GM18873 (cell line): ENCODE data around the gene IGFBP3.
"Not testable (repeated sequence)": the region's sequence is repeated elsewhere in the genome, so short reads cannot be mapped to it uniquely, and the experiment has no call there.

ENCODE experiments used
- ATAC-seq: cut with Tn5 transposase; IDR thresholded peaks from one replicate; pipeline ENCODE4 v1.9.1; 2021; ENCODE audit warnings: mild to moderate bottlenecking, moderate library complexity, moderate number of reproducible peaks; ENCODE audit not compliant: unreplicated experiment, low FRiP score

The IGFBP3 gene

GRCh38 chr7:45920502-45921380 is at the start of gene IGFBP3:
Gene IGFBP3 (minus strand): TSS chr7:45921272. CDS start chr7:45921140, 132 bp downstream.
- ATAC-seq = no peak

DNA sequence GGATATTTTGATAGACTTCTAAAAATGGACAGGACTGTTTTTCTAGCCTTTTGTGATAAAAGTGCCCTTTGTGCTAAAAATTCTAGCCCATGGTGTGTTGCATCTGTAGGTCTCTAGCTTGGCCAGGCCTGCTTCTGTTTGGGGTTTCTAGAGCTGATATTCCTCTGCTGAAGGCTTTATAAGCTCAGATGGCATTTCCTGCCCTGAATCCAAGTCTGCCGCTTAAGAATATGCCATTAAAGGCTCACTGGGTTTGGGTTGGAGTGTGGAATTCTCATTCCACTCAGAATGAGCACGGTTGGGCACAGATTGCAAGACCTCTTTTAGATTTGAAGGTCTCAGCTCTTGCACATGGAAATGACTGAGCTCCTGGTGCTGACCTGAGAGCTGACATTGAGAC is 49.4 kb upstream of the IGFBP3 start:
- ATAC-seq = no peak

- no peak for ATAC-seq
Measured at GRCh38 chr7:45969940-45970339, 48.9 kb upstream of the IGFBP3 start.

- no peak for ATAC-seq
Measured at GRCh38 chr7:45968856-45969541, 47.9 kb upstream of the IGFBP3 start.

GRCh38 chr7:45968312-45968711 is 47.2 kb upstream of the IGFBP3 start:
- ATAC-seq = no peak

- ATAC-seq = no peak
Measured at GRCh38 chr7:45967591-45968157, 46.6 kb upstream of the IGFBP3 start.

- ATAC-seq = no peak
Measured at GRCh38 chr7:45962861-45963260, 41.8 kb upstream of the IGFBP3 start.

DNA sequence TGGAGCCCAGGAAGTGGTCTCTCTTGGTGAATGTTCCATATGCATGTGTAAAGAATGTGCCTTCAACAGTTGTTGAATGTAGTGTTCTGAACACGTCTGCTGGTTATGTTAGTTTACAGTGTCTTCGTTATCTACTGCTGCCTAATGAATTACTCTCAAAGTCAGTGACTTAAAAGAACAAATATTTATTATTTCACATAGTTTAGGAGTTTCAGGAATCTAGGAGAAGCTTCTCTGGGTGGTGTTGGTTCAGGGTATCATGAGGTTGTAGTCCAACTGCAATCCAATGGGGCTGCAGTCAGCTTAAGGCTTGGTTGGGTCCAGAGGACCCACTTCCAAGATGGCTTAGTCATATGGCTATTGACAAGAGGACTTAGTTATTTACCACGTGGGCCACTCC is 36.6 kb upstream of the IGFBP3 start:
- no peak for ATAC-seq

GRCh38 chr7:45955286-45955685 is 34.2 kb upstream of the IGFBP3 start:
- ATAC-seq = no peak

DNA sequence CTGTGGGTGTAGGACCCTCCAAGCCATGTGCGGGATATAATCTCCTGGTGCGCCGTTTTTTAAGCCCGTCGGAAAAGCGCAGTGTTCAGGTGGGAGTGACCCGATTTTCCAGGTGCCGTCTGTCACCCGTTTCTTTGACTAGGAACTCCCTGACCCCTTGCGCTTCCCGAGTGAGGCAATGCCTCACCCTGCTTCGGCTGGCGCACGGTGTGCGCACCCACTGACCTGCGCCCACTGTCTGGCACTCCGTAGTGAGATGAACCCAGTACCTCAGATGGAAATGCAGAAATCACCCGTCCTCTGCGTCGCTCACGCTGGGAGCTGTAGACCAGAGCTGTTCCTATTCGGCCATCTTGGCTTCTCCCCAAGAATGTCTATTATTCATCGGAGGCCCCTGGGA is 32.0 kb upstream of the IGFBP3 start:
- ATAC-seq = not testable (repeated sequence)

DNA sequence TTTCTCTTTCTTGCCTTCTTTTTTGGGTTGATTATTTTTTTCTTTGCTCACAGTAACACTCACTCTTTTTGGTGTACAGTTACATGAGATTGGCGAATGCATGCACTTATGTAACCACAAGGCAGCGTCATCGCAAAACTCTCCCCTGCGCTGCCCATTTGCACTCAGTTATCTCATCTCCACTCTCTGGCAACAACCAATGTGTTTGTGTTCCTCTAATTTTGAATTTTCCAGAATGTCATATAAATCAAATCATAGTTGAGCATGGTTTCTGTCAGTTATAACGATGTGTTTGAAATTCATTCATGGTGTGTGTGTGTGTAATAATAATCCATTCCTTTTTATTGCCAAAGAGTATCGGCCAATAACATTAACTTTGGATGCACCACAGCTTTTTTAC is 23.0 kb upstream of the IGFBP3 start:
- ATAC-seq = no peak

DNA sequence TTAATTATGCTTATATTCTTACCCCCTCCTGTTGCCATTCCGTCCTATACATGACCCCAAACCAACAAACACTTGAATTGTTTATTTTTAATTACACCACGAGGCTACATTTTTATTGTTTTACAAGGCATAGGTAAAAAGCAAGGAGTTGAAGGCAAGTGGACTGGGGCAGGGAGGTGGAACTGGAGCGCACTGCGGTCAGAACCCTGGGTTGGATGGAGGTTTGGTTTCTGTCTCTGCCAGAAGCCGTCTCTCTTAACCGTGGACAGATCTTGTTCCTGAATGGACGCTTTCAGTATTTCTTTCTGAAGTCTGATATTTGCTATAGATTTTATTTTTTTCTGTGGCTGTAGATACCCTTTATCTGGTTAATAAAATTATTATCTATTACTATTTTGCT is 19.9 kb upstream of the IGFBP3 start:
- ATAC-seq = no peak

GRCh38 chr7:45940237-45940781 is 19.2 kb upstream of the IGFBP3 start:
- ATAC-seq = not testable (repeated sequence)

DNA sequence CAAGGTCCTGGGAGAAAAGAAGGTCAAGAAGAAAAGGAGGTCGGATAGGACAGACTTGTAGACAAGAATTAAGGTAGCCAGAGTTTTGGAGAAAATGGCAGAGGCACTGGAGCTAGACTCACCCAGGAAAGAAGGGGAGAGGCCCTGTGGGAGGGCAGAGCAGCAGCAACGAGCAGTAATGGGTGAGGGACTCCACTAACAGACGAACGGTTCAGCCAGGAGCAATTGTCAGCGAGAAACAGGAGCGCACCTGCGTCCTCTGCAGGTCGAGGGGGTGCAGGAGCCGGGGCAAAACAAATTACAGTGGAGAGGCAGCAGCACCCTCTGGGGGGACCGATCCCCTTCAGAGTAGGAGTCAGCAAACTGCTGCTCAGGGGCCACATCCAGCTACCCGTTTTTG is 18.5 kb upstream of the IGFBP3 start:
- no peak for ATAC-seq

DNA sequence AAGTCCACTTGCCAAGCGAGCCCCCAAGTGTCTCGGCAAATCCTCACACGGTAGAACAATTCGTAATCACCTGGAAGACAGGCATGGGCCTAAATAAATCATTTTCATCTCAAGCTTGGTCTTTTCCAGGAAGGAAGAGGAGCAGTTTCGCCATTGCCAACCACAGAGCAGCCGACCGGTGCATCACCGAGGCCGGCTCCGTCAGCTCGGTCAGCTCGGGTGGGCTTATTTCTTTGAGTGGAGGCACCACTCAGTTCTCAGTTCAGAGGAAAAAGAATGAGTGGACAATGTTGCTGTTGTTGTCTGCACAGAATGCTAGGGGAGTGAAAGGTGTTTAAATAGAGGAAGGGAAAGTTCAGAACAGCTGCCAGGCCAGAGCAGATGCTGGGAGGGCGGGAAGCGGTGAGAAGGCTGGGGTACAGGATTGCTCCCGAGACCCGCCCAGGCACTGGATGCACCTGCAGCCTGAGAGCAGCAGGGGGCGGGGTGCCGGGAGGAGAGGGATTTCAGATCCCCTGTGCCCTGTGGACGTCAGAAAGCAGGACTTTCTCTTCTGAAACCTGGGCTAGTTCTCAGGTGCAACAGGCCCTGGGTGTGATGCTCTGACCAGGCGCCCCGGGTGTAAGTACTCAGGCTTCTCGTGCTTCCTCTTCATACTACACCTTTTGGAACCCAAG is 17.7 kb upstream of the IGFBP3 start:
- ATAC-seq = no peak

- no peak for ATAC-seq
Measured at GRCh38 chr7:45937862-45938261, 16.8 kb upstream of the IGFBP3 start.

DNA sequence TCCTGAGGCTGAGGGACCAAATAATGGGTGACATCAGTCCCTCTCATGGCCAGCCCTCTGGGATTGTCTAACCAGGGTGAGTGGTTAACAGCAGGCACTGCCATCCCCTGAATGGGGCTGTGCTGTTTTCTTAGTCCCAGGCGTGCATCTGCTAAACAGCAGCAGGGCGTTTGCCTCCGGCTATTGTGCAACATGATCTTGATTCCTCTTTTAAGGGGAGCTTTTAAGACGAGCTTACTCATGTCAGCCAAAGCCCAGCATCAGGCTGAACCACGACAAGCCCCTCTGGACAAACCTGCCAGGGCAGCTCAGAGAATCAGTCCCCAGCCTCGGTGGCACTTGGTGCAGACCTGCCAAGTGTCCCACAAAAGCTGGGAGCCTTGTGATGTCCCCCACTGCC is 16.2 kb upstream of the IGFBP3 start:
- ATAC-seq = no peak

DNA sequence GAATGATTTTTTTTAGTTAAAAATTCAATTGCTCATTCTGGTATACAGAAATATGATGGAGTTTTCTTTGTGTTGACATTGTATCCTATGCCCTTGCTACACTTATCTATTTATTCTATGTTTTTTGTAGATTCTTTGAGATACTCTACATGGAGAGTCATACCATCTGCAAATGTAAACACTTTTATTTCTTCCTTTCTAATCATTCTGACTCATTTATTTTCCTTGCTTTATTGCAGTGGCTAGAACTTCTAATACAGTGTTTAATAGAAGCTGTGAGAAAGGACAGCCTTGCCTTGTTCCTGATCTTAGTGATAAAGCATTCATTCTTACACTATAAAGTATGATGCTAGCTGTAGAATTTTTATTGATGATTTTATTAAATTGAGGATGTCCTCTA is 9.9 kb upstream of the IGFBP3 start:
- ATAC-seq = no peak

DNA sequence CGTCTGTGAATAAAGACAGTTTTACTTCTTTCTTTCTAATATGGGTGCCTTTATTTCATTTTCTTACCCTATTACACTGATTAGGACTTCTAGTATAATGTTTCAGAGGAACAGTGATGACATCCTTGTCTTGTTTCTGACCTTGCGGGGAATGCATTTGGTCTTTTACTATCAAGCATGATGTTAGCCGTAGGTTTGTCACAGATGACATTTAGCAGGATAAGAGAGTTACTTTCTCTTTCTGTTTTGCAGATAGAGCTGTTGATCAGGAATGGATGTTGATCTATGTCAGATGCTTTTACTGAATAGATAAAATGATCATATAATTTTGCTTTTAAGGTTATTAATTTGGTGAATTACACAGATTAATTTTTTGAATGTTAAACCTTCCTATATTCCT is 6.6 kb upstream of the IGFBP3 start:
- ATAC-seq = no peak

GRCh38 chr7:45924283-45924682 is 3.2 kb upstream of the IGFBP3 start:
- no peak for ATAC-seq

DNA sequence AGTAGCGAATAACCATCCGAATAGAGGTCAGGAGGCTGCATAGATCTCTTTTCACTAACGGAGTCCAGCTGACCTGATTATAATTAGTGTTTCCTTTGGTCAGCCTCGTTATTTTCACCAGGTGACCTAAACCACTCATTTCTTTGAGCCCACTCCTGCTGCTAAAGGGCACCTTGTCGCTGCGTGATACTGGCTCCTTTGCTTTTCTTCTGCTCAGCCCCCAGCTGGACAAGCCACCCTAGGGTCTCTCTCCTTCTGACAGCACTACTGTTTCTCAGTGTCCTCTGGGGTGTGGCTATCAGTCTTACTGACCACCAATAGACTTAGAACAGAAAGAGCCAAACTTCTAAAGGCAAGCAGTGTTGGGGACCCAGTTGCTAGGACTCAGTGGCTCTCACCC is 2.7 kb upstream of the IGFBP3 start:
- ATAC-seq = no peak
